HG03095 (cell line): Measurements from ENCODE around the gene OR4D10.

ENCODE experiments used
- ATAC-seq: cut with Tn5 transposase; IDR thresholded peaks from one replicate; pipeline ENCODE4 v1.9.1; 2021; ENCODE audit warnings: moderate library complexity; ENCODE audit not compliant: unreplicated experiment

The OR4D10 gene

DNA sequence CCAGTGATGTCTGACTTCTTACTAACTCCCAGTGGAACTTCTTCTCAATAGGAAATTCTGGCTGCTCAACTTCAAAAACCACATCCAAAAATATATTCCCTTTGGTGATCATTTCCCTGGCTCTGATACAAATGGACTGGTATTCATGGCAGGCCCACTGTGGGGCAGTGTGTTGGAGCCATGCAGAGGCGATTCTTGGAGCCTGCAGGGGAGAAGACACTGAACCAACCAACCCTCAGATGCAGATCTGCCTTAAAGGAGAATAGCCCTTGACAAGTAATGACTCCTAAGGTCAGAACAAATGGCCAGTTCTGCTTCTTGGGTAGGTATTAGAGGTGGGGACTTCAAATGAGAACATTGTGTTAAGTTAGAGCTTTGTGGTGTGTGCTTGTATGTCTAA lies 50.4 kb downstream of the OR4D10 start:
- ATAC-seq: no peak

DNA sequence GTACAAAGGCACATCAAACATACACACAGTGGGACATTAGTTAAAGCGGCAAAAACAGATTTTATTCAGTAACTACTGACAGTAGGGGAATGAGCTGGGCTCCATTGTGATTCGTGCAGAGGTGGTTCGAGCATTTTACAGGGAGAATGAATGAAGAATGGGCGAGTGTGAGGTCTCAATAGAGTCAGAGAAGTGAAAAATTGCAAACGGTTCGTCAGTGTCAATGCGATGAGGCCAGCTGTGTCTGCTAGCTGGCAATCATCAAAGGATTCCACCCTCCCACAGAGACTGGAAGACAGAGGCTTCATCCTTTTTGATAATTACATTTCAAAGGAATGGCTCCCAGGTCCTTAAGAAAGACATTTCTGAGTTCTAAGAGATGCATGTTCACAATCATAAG lies 55.6 kb downstream of the OR4D10 start:
- ATAC-seq: no peak
